ENCODE measurements around the gene CHTF18. TPM values are rescaled to one million over a fixed set of nuclear protein-coding genes. Genes with fewer than 3 reads are reported as not detected.

The CHTF18 gene
- polyA plus RNA-seq, 10 donors, result 9.3 to 20.5 (median 14.5) TPM

DNA sequence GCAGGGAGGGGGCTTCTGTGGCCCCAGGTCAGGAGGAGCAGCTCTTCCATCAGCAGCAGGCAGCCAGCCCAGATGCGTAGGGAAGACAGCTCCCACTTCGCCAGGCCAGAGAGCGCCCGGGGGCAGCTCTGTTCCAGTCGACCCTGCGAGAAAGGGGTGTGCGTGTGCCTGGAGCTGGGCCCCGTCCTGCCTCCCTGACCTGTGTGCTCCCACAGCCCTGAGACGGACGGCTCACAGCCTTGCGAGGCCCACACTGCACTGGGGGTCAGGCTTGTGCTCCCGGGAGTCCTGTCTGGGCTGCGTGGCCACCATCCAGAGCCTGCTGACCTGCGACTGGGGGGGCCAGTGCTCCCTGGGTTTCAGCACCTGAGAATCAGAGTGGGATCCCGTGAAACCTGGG, 28.4 kb upstream of the CHTF18 start:
- no peak for DNase-seq

DNA sequence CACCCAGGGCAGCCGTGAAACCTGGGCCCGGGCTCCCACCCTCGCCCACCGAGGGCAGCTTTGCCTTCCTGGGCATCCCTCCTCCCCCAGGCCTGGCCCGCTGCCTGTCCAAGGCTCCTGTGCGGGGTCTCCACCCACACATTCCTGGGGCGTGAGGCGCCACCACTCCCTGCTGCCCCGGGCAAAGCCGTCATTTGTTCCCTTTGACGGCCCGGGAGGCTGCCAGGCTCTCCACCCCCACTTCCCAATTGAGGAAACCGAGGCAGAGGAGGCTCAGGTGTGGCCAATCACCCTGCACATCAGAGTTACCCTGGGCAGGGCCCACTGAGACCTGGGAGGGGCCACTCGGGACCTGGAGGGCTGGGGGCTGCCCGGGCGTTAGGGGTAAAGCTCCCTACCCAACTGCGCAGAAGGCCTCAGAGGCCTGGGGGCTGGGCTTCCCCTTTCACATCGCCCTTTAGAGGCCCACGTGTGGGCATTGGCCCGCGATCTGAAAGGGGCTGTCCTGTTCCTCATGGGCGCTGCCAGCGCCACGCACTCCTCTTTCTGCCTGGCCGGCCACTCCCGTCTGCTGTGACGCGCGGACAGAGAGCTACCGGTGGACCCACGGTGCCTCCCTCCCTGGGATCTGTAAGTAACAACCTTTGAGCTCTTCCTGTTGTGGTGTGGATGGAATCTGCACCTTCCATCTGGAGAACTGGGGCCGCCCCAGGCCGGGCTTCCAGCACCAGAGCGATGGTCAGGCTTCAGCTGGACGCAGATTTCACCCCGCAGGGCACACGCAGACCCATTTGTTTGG, 27.7 kb upstream of the CHTF18 start, which contains the start of gene MSLN:
MSLN (plus strand) TSS at position 190 of the 799 bp plus-strand sequence. CDS start 1,947 bp downstream, outside the sequence.
- DNase-seq, result no peak

DNA sequence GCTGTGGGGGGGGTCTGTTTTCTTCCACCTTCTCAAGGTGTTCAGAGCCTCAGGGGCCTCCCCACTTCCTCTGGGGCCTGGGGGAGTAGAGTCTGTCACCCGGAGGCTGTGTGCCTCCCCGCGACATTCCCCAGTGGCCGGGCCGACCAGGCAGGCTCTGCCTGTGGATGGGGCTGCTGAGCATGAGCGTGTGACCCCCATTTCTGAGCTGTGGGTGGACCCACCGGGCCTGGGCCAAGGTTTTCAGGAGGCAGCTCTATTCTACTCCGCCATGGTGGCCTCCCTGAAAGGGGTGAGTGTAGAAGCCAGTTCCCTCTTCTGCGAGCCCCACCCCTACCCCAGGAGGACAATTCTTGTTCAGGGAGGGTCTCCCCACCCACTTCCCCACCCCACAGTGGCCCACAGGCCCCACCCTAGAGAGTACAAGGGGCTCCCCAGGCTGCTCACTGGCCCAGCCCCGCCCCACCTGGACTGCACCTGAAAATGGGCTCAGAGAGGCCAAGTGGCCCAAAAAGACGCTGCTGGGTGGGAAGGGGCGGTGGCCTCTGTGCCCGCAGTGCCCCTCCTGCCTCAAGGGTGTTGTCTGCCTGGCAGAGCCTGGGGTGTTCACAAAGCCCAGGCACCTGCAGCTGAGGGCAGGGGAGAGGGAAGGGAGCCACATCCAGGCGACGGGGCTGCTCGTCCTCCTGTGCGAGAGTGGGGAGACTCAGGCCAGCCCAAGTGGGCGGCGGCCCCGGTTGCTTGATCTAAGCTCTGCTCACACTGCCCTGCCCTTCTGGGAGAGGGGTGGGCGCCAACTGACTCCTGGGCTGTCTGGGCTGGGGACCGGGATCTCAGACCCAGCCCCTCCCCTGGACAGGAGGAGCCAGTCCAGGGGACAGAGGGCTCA, 26.6 kb upstream of the CHTF18 start:
- DNase-seq, result no peak

DNA sequence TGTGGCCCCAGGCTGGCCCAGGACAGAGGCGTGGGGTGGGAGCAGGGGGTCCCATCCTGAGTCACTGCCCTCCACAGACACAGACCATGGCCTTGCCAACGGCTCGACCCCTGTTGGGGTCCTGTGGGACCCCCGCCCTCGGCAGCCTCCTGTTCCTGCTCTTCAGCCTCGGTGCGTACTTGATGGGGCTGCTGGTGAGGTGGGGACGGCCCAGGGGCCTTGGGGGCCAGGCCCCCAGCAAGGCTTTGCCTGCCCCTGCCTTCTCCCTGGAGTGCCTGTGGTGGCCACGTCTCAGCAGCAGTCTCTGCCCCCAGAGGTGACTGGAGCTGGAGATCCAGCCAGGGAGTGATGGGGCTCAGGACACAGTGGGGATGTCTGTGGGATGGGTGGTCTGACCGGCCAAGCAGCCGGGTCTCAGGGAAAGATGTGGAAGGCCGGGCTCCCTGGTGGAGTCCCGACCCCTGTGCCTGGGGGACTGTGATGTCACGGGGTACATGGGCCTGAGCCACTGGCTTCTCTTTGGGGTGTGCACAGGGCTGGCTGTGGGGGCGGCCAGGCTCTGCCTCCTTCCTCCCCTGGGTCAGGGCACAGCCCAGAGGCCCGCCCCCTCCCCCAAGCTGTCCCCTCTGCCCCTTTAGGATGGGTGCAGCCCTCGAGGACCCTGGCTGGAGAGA, 25.7 kb upstream of the CHTF18 start:
- no peak for DNase-seq

DNA sequence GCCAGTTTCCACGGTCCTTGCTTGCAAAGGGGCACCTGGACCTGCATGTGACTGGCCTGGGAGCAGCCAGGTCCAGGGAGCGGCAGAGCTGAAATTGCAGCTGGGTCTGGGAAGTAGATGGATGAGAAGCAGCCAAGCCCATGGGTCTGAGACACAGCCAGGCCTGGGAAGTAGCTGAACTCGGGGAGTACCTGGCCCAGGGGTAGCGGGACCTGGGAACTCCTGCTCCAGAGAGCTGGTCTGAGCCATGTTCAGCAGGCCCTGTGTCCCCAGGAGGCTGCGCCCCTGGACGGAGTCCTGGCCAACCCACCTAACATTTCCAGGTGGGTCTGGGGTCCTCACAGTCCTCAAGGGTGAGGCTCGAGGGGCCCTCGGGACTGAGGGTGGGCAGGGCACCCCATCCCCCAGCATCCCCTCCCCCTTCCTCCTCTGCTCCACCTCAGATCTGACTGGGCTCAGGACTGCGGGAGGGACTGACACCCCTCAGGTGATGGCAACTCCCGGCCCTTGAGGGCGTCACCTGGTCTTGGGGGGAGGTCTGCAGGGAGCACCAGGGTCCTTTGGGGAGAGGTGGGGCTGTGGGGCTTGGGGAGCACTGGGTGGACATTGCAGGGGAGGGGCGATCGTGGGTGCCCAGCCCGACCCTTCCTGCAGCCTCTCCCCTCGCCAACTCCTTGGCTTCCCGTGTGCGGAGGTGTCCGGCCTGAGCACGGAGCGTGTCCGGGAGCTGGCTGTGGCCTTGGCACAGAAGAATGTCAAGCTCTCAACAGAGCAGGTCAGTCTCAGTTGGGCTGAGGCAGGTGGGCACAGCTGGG, 24.8 kb upstream of the CHTF18 start:
- DNase-seq, result no peak

DNA sequence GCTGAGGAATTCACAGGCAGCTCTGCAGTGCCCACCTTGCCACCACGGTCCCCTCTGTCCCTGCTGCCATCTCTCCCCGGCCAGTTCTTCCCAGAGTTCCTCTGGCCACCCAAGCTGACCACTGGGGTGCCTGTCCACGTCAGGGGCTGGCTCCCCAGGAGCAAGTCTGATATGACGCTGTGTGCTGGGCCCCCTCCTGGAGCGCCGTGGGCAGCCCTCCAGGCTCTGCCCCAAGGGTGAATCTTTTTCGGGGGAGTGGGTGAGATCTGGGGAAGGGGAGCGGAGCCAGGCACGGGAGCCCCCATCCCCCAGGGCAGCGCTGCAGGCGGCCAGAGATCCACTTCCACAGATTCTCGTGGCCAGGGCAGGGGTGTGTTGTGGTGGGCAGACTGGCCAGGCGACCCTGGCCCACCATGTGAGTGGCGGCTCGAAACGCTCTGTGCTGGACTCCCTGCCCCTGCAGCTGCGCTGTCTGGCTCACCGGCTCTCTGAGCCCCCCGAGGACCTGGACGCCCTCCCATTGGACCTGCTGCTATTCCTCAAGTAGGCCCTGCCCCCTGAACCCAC, 24.2 kb upstream of the CHTF18 start:
- no peak for DNase-seq

DNA sequence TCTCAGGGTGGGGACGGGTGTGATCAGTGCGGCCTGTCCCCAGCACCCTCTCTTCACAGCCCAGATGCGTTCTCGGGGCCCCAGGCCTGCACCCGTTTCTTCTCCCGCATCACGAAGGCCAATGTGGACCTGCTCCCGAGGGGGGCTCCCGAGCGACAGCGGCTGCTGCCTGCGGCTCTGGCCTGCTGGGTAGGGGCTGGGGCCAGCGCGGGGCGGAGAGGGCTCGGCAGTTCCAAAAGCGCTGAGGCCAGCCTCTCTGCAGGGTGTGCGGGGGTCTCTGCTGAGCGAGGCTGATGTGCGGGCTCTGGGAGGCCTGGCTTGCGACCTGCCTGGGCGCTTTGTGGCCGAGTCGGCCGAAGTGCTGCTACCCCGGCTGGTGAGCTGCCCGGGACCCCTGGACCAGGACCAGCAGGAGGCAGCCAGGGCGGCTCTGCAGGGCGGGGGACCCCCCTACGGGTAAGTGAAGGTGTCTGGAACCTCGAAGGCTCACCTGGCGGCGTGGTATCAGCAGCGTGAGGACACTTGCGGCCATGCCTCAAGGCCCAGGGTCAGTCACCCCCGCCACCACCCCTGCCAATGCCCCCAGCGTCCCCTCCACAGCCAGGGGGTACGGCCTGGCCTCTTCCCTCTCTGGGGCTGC, 23.5 kb upstream of the CHTF18 start:
- no peak for DNase-seq

DNA sequence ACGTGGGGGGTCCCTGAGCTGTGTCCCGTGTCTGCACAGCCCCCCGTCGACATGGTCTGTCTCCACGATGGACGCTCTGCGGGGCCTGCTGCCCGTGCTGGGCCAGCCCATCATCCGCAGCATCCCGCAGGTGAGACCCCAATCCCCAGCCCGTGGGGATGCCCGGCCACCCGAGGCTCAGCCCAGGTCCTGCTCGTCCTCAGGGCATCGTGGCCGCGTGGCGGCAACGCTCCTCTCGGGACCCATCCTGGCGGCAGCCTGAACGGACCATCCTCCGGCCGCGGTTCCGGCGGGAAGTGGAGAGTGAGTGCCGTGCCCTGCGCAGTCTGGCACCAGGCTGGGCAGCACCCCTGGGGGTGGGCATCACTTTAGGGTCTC, 22.9 kb upstream of the CHTF18 start:
- DNase-seq, result no peak

DNA sequence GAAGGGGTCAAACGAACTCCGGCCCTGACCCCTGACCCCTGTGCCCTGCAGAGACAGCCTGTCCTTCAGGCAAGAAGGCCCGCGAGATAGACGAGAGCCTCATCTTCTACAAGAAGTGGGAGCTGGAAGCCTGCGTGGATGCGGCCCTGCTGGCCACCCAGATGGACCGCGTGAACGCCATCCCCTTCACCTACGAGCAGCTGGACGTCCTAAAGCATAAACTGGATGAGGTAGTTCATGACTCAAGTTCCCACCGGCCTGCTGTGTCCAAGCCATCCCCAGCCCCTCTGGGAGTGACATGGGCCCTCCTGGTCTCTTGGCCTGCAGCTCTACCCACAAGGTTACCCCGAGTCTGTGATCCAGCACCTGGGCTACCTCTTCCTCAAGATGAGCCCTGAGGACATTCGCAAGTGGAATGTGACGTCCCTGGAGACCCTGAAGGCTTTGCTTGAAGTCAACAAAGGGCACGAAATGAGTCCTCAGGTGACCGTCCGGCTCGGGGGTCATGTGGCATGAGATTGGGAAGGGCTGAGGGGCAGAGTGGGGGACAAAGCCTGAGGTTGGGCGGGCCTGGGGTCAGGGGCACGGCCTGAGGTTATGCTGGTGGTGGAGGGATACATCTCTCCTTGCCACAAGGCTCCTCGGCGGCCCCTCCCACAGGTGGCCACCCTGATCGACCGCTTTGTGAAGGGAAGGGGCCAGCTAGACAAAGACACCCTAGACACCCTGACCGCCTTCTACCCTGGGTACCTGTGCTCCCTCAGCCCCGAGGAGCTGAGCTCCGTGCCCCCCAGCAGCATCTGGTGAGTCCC, 22.2 kb upstream of the CHTF18 start:
- DNase-seq, result no peak

DNA sequence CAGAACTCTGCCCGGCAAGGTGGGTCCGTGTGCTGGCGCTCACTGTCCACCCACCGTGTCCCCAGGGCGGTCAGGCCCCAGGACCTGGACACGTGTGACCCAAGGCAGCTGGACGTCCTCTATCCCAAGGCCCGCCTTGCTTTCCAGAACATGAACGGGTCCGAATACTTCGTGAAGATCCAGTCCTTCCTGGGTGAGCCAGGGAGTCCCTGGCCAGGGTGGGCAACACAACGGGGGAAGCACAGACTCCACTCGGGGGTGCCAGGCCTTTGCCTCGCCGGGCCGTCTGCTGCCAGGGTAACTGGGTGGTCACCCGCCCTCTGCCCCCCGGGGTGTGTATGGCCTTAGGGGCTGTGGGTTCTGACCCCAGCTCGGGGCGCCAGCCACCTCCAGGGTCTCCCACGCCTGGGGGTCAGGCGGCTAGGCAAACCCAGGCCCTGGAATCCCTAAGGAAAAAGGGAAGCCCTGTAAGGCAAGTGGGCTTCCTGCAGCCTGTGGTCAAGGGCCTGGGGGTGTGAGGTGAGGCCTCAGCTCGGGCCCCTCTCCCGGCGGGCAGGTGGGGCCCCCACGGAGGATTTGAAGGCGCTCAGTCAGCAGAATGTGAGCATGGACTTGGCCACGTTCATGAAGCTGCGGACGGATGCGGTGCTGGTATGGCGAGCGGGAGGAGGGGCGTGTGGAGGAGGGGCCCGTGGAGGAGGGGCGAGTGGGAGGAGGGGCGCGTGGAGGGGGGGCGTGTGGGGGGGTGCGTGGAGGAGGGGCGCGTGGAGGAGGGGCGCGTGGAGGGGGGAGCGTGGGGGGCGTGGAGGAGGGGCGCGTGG, 21.4 kb upstream of the CHTF18 start:
- no peak for DNase-seq

DNA sequence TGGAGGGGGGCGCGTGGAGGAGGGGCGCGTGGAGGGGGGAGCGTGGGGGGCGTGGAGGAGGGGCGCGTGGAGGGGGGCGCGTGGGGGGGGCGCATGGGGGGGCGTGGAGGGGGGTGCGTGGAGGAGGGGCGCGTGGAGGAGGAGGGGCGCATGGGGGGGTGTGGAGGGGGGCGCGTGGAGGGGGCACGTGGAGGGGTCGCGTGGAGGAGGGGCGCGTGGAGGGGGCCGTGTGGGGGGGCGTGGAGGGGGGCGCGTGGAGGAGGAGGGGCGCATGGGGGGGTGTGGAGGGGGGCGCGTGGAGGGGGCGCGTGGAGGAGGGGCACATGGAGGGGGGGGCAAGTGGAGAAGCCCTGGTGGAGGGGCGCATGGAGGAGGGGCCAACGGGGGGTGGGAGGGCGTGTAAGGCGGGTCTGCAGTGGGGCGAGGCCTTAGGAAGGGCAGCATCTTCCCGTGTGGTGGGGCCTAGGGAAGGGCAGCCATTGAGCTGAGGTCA, 20.6 kb upstream of the CHTF18 start:
- no peak for DNase-seq

DNA sequence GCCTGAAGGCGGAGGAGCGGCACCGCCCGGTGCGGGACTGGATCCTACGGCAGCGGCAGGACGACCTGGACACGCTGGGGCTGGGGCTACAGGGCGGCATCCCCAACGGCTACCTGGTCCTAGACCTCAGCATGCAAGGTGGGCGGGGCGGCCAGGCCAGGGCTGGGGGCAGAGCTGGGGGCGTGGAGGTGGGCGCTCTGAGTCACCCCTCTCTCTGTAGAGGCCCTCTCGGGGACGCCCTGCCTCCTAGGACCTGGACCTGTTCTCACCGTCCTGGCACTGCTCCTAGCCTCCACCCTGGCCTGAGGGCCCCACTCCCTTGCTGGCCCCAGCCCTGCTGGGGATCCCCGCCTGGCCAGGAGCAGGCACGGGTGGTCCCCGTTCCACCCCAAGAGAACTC, 20.0 kb upstream of the CHTF18 start:
- DNase-seq, result no peak

DNA sequence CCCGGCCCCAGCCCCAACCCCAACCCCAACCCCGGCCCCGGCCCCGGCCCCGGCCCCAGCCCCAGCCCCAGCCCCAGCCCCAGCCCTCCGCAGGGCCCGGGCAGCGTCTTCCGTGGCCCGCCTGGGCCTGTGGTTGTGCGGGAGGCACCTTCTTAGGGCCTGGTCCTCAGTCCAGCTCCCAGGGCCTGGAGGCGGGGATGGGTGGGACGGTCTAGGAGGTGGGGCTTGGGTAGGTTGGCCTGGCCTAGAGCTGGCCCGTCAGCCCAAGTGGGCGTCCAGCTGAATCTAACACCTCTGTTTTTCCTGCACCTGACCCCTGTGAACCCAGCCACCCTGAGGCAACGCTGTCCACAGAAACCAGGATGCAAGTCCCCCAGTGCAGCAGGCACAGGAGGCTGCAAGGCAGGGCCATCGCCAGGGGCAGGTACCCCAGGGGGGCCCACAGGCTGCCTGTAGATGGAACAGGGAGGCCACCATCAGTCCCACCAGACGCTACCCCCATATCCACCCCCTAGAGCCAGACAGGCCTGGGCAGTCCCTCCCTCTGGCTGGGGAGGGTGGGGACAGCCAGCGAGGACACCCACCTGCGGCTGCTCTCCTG, 19.1 kb upstream of the CHTF18 start:
- DNase-seq, result no peak

DNA sequence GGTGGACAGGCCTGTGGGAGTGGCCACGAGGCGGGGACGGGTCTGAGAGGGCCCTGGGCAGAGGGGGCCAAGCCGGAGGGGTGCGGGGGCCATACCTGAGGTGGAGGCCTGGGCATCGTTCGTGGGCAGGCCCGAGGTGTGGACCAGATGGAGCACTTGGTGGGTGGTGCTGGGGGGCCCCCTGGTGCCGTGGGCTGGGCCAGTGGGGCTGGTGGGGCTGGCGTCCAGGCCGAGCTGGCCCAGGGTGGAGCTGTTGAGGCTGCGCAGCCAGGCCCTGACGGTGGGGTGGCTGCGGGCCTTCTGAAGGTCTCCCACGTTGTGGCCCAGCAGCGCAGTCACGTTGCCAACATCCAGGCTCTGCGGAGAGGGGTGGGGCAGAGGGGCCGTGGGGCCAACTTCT, 18.5 kb upstream of the CHTF18 start:
- no peak for DNase-seq

DNA sequence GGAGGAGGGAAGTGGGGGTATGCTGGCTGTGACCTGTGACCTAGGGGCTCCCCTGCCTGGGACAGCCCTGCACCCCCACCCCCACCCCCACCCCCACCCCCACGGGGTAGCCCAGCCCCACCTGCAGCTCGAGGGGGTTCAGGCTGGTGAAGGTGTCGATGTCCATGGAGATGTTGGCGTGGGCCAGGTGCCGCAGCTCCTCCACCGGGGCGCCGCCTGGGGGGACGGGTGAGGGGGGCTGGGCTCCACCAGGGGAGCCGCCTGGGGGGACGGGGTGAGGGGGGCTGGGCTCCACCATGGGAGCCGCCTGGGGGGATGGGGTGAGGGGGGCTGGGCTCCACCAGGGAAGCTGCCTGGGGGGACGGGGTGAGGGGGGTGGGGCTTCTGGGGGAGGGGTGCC, 18.0 kb upstream of the CHTF18 start:
- DNase-seq, result no peak

DNA sequence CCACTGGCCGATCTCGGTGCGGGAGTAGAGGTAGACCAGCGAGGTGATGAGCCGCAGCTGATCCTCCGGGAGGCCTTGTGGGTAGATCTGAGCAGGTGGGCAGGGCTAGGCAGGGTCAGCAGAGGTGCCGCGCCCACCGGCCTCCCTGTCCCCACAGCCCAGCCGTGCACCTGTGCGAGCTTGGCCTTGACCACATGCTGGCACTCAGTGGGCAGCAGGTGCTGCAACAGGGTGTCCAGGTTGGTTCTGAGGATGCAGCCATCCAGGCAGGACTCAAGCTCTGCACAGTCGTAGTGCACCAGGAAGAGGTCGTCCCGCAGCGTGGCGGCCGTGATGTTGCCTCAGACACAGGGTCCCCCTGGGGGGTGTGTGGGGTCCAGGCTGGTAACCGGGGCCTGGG, 15.5 kb upstream of the CHTF18 start:
- no peak for DNase-seq

DNA sequence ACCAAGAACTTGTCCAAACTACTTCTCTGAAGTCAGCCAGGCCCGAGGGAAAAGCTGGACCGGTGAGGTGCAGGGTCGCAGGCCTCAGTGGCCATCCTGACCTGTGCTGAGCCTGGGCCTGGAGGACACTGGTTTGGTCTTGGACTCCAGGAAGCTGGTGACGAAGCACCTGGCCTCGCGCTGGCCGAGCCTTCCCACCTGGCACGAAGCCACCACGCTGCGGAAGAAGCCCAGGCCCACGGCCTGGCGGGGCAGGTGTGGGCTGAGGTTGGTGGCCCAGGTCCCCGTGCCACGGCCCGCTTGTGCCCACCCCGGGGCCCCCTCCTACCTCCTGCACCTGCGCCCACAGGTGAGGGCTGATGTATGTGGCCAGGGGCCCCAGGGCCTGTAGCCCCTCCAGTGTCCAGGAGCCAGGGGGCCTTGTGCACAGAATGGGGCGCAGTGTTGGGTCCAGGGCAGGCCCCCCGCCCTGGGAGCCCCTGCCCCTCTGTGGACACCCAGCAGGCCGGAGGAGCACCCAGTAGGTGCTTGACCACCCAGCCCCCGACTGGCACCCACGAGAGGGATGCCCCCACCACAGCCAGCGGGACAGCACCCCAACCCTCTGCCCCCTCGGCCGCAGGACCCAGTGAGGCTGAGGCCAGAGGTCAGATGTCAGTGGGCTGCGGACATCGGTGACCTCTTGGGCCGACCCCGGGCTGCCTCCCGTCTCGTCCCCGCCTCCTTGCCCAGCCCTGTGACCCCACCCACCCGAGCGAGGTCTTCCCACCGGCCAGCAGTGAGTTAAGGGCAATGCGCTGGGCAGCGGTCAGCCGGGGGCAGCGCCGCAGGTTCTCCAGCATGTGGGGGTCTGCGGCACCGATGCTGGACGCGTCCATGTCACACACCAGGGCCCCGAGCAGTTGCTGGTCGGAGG, 14.1 kb upstream of the CHTF18 start:
- DNase-seq, result no peak
